Measurements from ENCODE around the gene RAPGEF4.

- no peak for TF ChIP-seq POLR2A (IDR thresholded peaks at IDR 0.05)
- no peak for TF ChIP-seq CTCF (IDR thresholded peaks at IDR 0.05)
- TF ChIP-seq EP300 (IDR thresholded peaks at IDR 0.05): no peak
Measured at GRCh38 chr2:173091910-173092309, 356.3 kb downstream of the RAPGEF4 start.

All from tibial nerve (tissue), 4 donors.